ENCODE measurements around the gene CHCHD6. TPM values are rescaled to one million over a fixed set of nuclear protein-coding genes. Genes with fewer than 3 reads are reported as not detected.

Gene CHCHD6
- total RNA-seq, 1 donor from 2014 or later: 3.7 TPM

DNA sequence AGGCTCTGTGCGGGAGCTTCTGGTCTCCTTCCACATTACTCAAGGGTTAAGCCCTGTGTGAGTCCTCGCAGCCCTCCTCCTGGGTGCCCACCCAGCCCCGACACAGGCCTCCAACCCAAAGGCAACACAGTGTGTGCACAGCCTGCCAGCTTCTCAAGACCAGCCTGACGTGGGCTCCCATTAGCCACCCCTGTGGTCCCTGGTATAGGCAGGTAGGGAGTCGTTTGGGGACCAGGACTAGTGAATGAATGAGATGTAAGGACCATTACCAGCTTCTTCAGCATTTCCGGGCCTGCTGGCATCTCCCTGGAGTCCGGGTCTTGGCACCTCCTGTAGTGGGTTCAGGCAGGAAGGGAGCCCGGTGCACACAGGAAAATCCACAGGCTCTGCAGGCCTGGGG, 258.7 kb downstream of the CHCHD6 start:
- DNase-seq: no peak

DNA sequence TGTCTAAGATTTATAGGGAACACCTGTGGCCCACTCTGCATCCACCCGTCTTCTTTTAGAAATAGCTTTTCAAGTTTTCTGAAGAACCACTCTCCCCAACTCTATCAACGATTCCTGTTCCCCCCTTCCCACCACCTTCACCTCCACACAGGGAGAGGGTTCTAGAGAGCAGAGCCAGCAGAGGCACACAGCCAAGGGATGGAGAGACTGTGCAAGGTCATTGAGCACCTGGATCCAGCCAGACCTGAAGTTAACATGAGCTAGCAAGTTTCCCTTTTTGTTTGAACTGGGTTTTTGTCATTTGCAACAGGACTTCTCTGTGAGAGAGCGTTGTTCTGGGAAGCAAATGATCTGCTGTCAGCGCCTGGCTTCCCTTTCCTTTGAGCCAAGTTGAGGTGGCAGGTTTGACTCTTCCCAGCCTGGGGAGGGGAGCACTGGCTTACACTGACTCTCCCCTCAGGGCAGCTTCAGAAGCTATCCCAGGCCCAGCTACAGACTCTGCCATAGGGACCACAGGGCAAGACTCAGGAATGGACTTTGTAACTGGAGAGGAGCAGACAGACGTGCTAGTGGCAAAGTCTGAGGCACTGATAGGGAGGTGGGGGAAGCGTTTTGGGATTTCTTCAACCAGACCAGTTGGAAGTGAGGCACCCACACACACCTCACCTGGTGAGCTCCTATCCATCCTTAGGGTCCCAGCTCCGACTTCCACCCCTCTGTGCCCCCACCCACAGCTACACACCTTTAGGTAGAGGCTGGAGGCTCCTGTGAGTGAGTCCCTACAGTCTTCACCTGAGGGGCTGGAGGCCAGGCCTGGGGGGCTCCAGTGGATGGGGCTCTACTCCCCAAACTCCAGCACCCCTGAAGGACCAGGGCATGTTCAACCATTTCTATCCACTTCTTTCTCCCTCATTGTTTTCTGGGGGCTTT, 259.5 kb downstream of the CHCHD6 start:
- no peak for DNase-seq

GRCh38 chr3:126964261-126964660, 260.2 kb downstream of the CHCHD6 start:
- DNase-seq: no peak

DNA sequence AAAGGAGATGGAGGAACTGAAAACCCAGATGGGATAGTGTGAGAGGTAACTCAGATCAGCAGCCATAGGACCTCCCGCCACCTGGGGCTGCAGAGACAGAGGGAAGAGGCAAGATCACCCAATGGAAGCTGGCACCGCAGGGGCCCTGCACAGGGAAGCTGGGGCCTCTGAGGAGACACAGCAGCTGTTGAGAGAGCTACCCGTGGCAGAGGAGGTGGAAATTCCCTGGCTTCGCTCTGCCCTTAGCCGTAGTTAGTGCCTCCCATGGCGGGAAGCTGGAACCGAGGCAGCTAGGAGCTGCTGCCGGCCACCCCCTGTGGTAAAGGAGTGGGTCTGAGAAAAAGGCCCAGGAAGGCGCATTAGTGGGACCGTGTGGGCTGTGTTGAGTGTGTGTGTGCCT, 260.9 kb downstream of the CHCHD6 start:
- DNase-seq: no peak

- DNase-seq: no peak
Measured at GRCh38 chr3:126965526-126966080, 261.6 kb downstream of the CHCHD6 start.

DNA sequence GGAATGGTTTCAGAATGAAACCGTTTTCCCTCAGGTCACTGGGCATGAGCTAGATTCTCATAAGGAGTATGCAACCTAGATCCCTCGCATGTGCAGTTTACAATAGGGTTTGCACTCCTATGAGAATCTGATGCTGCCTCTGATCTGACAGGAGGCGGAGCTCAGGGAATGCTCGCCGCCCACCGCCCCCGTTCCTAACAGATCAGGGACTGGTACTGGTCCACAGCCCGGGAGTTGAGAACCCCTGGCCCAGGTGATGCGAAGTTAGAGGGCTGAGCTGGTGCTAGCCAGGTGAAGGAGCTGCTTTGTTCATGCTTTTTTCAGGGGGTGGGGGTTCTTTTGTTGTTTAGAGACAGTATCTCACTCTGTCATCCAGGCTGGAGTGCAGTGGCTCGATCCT, 263.3 kb downstream of the CHCHD6 start:
- no peak for DNase-seq

- DNase-seq: no peak
Measured at GRCh38 chr3:126968391-126969390, 264.7 kb downstream of the CHCHD6 start.

DNA sequence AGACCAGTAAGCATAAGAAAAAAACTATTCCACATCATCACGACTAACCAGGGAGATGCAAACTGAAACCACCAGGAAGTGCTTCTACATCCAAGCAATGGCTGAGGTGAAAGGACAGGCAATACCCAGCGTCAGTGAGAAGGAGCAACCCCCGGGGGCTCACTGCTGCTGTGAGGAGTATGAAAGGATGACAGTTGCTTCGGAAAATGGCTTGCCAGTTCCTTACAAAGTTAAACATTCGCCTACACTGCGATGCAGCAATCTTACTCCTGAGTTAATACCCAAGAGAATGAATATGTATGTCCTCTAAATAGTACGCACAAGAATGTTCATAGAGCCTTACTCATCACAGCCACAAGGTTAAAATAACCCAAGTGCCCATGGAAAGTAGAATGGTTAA, 265.5 kb downstream of the CHCHD6 start:
- no peak for DNase-seq

DNA sequence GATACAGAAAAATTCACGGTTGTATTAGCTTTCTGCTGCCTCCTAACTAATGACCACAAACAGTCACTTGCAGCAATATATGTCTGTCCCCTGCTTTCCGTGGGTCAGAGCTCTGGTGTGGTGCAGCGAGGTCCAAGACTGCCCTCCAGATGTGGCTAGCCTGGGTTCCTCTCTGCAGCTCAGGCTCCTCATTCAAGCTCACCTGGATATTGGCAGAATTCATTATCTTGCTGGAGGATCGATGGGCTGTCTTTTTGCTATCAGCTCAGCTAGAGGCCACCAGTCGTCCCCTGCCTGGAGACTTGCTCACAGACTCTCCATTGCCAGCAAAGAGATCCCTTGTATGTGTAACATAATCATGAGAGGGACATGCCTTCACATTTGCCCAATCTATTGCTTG, 266.1 kb downstream of the CHCHD6 start:
- no peak for DNase-seq

DNA sequence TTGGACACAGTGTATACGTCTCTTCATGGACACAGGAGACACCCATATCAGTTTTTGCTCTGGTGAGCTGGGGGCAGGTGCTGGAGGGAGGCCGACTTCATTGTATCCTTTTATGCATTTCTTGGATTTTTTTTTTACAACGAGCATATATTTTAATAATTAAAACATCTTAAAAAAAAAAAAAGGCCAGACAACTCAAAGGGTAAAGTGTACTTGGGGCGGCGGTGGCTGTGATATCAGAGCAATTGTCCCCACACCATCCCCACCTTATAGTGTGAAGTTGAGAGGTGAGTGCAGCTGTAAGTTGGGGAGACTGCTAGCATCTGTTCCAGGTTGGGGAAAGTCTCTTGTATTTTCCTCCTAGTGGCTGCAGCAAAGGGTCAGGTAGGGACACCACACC, 266.9 kb downstream of the CHCHD6 start:
- DNase-seq: no peak

- no peak for DNase-seq
Measured at GRCh38 chr3:126971891-126972351, 267.9 kb downstream of the CHCHD6 start.

GRCh38 chr3:126972866-126973265, 268.8 kb downstream of the CHCHD6 start:
- no peak for DNase-seq

DNA sequence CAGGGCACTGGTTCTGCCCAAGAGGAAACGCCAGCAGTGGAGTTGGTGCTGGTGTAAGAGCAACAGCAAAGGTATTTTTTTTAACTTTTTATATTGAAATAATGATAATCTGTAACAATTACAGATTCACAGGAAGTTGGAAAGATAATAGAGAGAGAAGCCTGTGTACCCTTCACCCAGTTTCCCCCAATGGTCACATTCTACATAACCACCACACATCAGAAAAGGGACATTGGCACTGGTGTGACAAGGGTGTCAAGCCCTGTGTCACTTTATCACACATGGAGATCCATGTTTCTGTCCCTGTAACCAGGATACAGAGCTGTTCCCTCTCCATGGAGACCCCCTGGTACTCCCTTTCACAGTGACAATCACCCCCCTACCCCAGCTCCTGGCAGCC, 269.8 kb downstream of the CHCHD6 start:
- no peak for DNase-seq

DNA sequence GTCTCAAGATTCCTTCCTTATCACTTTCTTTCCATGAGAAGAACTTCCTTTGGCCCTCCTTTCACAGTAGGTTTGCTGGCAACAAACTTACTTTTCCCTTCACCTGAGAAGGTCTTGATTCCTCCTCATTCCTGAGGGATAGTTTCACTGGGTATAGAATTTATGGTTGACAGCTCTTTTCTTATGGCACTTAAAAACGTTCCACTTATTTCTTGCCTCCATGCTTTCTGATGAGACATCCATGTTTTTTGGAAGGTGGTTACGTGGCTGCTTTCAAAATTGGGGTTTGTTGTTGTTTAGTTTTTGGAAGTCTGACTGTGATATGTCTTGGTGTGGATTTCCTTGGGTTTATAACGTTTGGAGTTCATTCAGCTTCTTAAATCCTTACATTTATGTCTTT, 270.7 kb downstream of the CHCHD6 start:
- no peak for DNase-seq

GRCh38 chr3:126976906-126977305, 272.9 kb downstream of the CHCHD6 start:
- DNase-seq: no peak

DNA sequence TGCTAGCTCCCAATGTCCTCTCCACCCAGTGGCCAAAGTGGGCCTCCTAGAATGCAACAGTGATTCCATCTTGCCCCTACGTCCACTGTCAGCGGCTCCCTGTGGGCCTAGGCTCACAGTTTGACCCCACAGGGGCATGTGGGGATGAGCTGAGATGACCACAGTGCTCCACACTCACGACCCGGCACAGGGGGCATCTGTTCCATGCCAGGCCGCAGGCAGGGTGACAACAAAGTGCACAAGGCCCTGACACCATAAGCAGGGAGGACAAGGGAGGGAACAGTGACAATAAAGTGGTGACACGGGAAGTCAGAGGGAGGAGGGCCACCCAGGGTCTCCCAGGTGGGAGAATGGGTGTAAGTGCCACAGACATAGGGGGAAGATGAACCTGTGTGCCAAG, 273.8 kb downstream of the CHCHD6 start:
- DNase-seq: no peak

DNA sequence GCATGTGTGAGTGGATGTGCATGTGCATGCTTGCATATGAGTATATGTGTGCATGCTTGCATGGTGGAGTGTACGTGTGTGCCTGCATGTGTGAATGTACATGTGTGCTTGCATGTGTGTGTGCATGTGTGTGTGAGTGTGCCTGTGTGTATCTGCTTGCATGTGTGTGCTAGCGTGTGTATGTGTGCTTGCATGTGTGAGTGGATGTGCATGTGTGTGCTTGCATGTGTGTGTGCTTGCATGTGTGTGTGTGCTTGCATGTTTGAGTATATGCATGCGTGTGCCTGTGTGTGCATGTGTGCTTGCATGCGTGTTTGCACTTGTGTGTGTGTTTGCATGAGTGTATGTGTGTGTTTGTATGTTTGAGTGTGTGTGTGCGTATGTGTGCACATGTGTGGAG, 274.3 kb downstream of the CHCHD6 start:
- no peak for DNase-seq

DNA sequence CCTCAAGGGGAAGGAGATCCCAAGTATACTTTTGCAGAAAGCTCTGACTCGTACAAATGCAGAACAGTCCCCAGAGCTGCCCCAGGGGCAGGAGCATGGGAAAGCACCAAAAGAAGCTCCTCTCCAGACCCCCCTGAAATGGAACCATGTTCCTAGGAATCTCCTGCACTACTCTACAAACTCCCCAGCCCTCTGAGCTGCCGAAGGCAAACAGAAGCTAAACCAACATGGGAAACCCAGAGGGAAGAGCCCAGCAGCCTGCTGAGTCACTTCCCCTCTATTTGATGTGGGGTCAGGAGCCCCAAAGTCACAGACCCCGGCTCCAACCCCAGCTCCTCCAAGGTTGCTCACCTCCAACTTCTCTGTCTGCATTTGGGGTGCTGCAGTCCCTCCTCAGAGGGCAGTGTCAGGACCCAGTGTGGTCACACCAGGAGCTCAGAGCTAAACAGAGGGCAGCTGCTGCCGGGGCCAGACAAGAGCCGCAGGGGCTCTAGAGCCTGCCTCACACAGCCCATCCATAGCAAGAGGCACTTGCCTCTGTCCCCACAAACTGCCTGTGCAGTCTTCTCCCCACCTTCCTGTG, 275.1 kb downstream of the CHCHD6 start:
- DNase-seq: no peak

DNA sequence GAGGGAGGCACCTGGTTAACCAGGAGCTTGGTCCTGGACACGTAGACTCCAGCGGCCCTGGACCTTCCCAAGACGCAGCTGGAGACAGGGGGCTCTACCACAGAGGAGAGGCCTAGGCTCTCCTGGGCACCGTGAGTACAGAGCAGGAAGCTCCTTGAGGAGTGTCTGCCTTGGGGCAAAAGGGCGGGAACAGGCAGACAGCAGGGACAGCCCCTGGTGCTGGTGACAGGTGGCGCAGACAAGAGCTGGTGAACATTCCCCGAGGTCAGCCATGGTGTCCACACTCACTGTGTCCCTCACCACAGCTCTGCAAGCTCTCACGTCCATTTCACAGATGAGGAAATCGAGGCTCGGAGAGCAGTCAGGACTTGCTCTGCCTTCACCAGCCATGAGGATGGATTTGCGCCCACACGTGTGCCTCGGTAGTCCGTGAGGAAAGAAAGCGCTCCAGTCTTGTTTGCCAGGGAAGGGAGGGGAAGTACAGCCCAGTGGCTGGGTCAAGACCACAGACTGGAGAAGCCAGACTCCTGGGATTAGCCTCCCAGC, 276.3 kb downstream of the CHCHD6 start:
- DNase-seq: no peak

DNA sequence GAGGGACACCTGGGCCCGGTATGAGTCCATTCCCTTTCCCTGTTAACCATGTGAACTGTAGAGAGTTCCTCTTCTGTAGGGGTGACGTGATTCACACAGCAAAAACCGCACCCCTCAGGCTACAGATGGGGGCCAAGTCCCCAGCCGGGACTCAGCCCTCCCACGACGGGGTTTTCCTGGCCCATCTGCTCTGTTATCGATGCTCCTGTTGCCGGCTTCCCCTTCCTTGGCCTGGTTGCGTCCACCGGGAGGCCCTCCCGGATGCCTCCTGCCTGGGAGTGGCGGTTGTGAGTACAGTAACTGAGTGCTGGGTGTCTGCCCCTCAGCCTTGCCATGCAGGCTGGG, 278.1 kb downstream of the CHCHD6 start:
- no peak for DNase-seq

DNA sequence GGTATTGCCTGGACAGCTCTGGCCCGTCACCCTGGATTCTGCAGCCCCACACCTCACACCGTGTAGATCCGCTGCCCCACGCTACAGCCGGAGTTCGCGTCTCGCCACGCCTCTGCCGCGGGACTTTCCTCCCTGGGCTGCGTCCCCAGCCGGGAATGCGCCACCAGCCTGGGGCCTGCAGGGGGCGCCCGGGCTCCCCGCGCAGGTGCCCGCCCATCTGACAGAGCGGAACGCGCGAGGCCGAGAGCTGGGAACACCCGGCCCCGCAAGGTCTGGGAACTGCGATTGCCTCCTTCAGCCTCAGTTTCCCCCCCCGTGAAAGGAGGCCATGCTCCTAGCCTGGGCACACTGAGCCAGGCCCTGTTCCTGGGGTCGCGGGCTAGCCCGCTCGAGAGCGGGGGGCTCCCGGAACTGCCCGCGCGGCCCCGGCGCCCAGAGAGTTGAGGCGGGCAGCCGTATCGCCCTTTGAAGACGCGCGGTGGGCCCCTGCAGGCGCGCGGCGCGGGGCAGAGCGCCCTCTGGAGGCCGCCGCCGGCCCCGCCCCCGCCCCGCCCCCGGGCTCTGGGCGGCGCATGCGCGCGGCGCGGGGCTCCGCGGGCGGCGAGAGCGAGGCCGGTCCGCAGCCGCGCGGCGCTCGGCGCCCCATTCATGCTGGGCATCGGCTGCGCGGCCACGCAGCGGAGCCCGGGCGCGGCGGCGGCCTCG, 278.6 kb downstream of the CHCHD6 start, which contains the start of gene PLXNA1:
Gene PLXNA1, plus strand, starts transcription at position 645 of the 705 bp plus-strand sequence. CDS start 5,479 bp downstream, outside the sequence.
- peak; percentile 81 for DNase-seq

DNA sequence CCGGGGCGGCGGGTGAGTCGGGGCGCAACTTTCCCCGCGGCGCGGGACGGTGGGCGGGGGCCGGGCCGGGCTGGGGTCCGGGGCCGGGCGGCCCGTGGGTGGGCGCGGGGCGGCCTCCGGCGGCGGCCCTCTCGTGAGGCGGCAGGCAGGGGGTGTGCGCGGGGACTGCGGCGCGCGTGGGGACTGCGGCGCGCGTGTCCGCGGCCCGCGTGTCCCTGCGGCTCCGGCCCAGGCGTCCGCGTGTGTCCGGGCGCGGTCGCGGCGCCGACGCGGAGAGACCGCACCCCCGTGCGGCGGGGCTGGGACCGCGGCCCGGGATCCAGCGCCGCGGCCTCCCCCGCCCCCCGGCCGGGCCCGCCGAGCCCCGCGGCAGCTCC, 279.2 kb downstream of the CHCHD6 start:
- DNase-seq: peak; percentile 13
